Measurements from ENCODE around the gene VAC14.

DNA sequence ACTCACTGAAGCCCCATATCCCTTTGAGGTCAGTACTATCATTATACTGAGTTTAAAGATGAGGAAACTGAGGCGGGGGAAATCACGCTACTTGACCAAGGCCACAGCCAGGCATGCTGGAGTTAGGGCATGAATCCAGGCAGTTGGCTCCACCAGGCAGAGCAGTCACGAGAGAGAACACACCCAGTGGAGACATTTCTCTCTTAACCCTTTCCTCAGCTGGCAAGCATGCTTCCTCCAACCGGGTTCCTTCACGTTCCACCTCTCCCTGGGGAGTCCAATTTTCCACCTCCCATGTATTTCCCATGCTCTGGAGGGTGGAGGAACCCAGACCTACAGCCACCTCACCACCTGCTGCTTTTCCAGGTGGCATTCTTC lies 32.8 kb downstream of the VAC14 start:
- TF ChIP-seq, protein P1, sequence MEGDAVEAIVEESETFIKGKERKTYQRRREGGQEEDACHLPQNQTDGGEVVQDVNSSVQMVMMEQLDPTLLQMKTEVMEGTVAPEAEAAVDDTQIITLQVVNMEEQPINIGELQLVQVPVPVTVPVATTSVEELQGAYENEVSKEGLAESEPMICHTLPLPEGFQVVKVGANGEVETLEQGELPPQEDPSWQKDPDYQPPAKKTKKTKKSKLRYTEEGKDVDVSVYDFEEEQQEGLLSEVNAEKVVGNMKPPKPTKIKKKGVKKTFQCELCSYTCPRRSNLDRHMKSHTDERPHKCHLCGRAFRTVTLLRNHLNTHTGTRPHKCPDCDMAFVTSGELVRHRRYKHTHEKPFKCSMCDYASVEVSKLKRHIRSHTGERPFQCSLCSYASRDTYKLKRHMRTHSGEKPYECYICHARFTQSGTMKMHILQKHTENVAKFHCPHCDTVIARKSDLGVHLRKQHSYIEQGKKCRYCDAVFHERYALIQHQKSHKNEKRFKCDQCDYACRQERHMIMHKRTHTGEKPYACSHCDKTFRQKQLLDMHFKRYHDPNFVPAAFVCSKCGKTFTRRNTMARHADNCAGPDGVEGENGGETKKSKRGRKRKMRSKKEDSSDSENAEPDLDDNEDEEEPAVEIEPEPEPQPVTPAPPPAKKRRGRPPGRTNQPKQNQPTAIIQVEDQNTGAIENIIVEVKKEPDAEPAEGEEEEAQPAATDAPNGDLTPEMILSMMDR (IDR thresholded peaks at IDR 0.05): no peak
- no peak for TF ChIP-seq POLR2A (IDR thresholded peaks at IDR 0.05)

Data from lower leg skin (tissue), 3 donors.